ENCODE data around the gene HS2ST1. TPM values are rescaled to one million over a fixed set of nuclear protein-coding genes. Genes with fewer than 3 reads are reported as not detected.
"Not testable (repeated sequence)": the region's sequence is repeated elsewhere in the genome, so short reads cannot be mapped to it uniquely, and the experiment has no call there.

HS2ST1 gene
- polyA plus RNA-seq, 1 experiment: 22.4 TPM

DNA sequence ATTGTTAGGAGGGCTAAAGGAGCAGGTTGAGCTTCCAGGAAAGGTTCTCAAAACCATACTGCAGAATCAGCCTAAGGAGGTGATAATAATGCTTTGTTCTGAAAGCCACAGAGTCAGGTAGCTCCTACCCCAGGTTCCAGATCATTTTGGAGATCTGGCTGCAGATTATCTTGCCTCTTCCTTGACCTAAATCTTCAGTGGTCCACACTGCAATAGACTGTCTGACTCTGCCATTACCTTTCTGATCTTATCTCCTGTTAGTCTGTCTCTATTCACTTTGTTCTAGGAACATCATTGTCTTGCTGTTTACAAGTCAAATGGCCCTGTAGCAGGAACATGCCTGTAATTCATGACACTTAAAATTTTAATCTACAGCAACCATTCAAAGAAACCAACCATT lies 73.0 kb downstream of the HS2ST1 start:
- ChIA-PET CTCF (interaction anchor here (1.2 kb wide), 1 partner anchor 11 kb away, joined by 3 read pairs; no protein-coding TSS in a partner anchor), POLR2A (no interaction called here)
- H3K4me3 ChIP-seq (ENCODE audit: low read depth, low read length): no peak overlapping the region
- no peak for DNase-seq (ENCODE audit: low read depth, low spot score)
- TF ChIP-seq, protein P1, sequence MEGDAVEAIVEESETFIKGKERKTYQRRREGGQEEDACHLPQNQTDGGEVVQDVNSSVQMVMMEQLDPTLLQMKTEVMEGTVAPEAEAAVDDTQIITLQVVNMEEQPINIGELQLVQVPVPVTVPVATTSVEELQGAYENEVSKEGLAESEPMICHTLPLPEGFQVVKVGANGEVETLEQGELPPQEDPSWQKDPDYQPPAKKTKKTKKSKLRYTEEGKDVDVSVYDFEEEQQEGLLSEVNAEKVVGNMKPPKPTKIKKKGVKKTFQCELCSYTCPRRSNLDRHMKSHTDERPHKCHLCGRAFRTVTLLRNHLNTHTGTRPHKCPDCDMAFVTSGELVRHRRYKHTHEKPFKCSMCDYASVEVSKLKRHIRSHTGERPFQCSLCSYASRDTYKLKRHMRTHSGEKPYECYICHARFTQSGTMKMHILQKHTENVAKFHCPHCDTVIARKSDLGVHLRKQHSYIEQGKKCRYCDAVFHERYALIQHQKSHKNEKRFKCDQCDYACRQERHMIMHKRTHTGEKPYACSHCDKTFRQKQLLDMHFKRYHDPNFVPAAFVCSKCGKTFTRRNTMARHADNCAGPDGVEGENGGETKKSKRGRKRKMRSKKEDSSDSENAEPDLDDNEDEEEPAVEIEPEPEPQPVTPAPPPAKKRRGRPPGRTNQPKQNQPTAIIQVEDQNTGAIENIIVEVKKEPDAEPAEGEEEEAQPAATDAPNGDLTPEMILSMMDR (IDR thresholded peaks at IDR 0.05; ENCODE audit: low read depth, low read length): no peak
- no peaks in the 10 kb centered on the region for H3K27me3 ChIP-seq (ENCODE audit: control insufficient read depth, insufficient read depth, low read length)
- H3K9me3 ChIP-seq (ENCODE audit: control insufficient read depth, insufficient read depth, low read length): no peaks in the 10 kb centered on the region
- no peak overlapping the region for H3K27ac ChIP-seq (ENCODE audit: low read depth, low read length)

- no peak for DNase-seq (ENCODE audit: low read depth, low spot score)
- ChIA-PET CTCF (interaction anchor here (0.8 kb wide), 1 partner anchor 12 kb away, joined by 3 read pairs; no protein-coding TSS in a partner anchor), POLR2A (no interaction called here)
- no peaks in the 10 kb centered on the region for H3K9me3 ChIP-seq (ENCODE audit: control insufficient read depth, insufficient read depth, low read length)
- H3K27ac ChIP-seq (ENCODE audit: low read depth, low read length): no peak overlapping the region
- no peak overlapping the region for H3K4me3 ChIP-seq (ENCODE audit: low read depth, low read length)
- H3K27me3 ChIP-seq (ENCODE audit: control insufficient read depth, insufficient read depth, low read length): no peaks in the 10 kb centered on the region
- TF ChIP-seq, protein P1 (IDR thresholded peaks at IDR 0.05; ENCODE audit: low read depth, low read length): no peak
Measured at GRCh38 chr1:86988835-86989234, 74.4 kb downstream of the HS2ST1 start.

- H3K4me3 ChIP-seq (ENCODE audit: low read depth, low read length); H3K27ac ChIP-seq (ENCODE audit: low read depth, low read length); POLR2A ChIA-PET; DNase-seq (ENCODE audit: low read depth, low spot score); H3K9me3 ChIP-seq (ENCODE audit: control insufficient read depth, insufficient read depth, low read length); H3K27me3 ChIP-seq (ENCODE audit: control insufficient read depth, insufficient read depth, low read length): not testable (repeated sequence)
- CTCF ChIA-PET: interaction anchor here (0.8 kb wide), 1 partner anchor 13 kb away, joined by 3 read pairs; no protein-coding TSS in a partner anchor
Measured at GRCh38 chr1:86989690-86990089, 75.3 kb downstream of the HS2ST1 start.

DNA sequence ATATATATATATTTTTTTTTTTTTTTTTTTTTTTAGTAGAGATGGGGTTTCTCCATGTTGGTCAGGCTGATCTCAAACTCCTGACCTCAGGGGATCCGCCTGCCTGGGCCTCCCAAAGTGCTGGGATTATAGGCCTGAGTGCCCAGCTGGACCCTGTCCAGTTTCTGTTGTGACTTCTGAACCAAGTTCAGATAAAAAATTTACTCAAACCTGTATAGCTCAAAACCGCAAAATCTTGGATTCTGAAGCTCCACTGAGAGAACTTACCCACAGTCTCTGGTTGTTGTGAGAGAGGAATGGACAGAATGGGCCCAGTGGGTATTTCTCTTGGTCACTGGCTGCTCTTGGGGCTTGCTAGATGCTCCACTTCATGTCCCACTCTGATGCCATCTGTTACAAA lies 76.4 kb downstream of the HS2ST1 start:
- H3K4me3 ChIP-seq (ENCODE audit: low read depth, low read length): no peak overlapping the region
- H3K27me3 ChIP-seq (ENCODE audit: control insufficient read depth, insufficient read depth, low read length): no peaks in the 10 kb centered on the region
- POLR2A ChIA-PET: no interaction called here
- CTCF ChIA-PET: interaction anchor here (1.0 kb wide), 1 partner anchor 157 kb away, joined by 3 read pairs; no protein-coding TSS in a partner anchor
- H3K9me3 ChIP-seq (ENCODE audit: control insufficient read depth, insufficient read depth, low read length): no peaks in the 10 kb centered on the region
- no peak for DNase-seq (ENCODE audit: low read depth, low spot score)
- TF ChIP-seq, protein P1 (IDR thresholded peaks at IDR 0.05; ENCODE audit: low read depth, low read length): no peak
- H3K27ac ChIP-seq (ENCODE audit: low read depth, low read length): no peak overlapping the region

DNA sequence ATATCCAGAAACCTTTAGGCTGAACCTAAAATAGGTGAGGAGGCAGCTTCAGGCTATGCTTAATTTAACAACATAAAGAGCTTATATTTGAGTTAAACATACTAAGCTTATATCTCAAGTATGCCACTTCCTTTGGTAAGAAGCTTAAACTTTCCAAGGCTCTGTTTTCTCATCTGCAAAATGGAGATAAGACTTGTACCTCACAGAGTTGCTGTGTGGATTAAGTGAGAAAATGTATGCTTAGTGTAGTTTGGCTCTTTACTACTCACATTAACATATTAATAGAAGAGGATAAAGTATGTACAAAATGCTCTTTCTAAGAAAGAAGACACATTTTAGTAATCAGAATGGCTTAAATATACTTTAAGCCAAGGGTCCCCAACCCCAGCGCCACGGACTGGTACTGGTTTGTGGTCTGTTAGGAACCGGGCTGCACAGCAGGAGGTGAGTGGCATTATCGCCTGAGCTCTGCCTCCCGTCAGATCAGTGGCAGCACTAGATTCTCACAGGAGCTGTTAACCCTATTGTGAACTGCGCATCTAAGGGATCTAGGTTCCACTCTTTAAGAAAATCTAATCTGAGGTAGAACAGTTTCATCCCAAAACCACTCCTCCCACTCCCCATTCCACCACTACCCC lies 77.2 kb downstream of the HS2ST1 start:
- TF ChIP-seq, protein P1 (IDR thresholded peaks at IDR 0.05; ENCODE audit: low read depth, low read length): no peak
- no peak for DNase-seq (ENCODE audit: low read depth, low spot score)

More for the DNA sequence above, 77.2 kb downstream of the HS2ST1 start:
- Histone ChIP-seq H3K9me3 (ENCODE audit: control insufficient read depth, insufficient read depth, low read length) (no peaks in the 10 kb centered on the region), H3K27ac (ENCODE audit: low read depth, low read length) (no peak overlapping the region), H3K4me3 (ENCODE audit: low read depth, low read length) (no peak overlapping the region), H3K27me3 (ENCODE audit: control insufficient read depth, insufficient read depth, low read length) (no peaks in the 10 kb centered on the region)
- POLR2A ChIA-PET: no interaction called here
- CTCF ChIA-PET: interaction anchor here (1.0 kb wide), 1 partner anchor 158 kb away, joined by 3 read pairs; no protein-coding TSS in a partner anchor

Data from AG04450 (cell line).